GM13976 (cell line): ENCODE results near the gene RHOBTB3.
A peak's percentile ranks its signal among the peaks of the same experiment; 100 is the strongest.

Experiments used
- DNase-seq: peaks from one replicate; pipeline ENCODE4 v3.0.0; 2012; ENCODE audit warnings: low spot score
- in situ Hi-C: fragments of 300-500 bp; cut with MboI; formaldehyde crosslinking; loops from one replicate; pipeline ENCODE4 v1.12.0; 2022; ENCODE audit warnings: low sequenced_read_pairs, mixed read lengths, inconsistent platforms; ENCODE audit not compliant: unreplicated experiment
- TF ChIP-seq, protein P1 (sequence below): IDR thresholded peaks from 2 replicates; pipeline ENCODE4 v1.5.1; 2012; ENCODE audit warnings: borderline replicate concordance, mild to moderate bottlenecking; ENCODE audit not compliant: insufficient read depth; ENCODE audit errors: extremely low read depth, missing control alignments, control extremely low read depth

The RHOBTB3 gene

DNA sequence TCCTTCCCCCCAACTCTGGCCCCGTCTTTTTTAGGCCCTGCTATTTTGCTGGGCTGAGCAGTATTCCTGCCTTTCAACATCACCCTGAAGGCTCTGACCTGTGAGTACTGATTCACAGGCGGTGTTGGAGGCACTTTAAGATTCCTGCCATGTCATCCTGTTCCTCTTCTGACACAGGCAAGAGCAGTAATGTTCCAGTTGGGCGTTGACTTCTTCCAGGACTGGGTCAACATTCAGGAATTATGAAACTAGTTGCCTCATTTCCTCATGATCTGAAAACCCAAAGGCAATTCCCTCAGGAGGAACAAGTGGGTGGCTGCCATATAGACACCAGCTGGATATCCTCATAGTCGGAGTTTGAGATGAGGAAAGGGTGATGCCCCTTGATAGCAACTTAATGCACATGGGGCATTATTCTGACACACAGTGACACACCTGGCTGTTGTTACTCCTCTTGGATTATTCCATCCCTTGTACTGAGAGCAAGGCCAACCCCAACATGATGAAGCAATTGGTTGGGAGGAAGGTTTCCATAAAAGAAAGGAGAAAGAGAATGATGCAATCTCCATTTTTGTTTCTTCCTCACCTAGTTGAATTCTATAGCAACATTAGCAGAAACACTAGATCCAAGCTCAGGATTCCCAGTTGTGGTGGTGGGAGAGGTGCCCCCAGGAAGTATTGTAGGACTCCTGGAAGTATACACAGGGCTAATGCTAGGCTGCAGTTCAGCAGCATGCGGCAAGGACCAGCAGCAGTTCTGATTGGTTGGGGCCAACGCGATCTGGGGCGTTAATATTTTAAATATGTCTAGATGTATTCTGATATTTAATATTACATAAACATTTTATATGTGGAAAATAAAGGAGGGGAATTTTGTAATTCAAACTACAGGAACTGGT, 111.0 kb downstream of the RHOBTB3 start:
- in situ Hi-C loops, result loop anchor here (10.0 kb wide), 1 partner anchor 177 kb away; no protein-coding TSS in a partner anchor
- TF ChIP-seq, protein P1, sequence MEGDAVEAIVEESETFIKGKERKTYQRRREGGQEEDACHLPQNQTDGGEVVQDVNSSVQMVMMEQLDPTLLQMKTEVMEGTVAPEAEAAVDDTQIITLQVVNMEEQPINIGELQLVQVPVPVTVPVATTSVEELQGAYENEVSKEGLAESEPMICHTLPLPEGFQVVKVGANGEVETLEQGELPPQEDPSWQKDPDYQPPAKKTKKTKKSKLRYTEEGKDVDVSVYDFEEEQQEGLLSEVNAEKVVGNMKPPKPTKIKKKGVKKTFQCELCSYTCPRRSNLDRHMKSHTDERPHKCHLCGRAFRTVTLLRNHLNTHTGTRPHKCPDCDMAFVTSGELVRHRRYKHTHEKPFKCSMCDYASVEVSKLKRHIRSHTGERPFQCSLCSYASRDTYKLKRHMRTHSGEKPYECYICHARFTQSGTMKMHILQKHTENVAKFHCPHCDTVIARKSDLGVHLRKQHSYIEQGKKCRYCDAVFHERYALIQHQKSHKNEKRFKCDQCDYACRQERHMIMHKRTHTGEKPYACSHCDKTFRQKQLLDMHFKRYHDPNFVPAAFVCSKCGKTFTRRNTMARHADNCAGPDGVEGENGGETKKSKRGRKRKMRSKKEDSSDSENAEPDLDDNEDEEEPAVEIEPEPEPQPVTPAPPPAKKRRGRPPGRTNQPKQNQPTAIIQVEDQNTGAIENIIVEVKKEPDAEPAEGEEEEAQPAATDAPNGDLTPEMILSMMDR, result no peak
- DNase-seq, result no peak

DNA sequence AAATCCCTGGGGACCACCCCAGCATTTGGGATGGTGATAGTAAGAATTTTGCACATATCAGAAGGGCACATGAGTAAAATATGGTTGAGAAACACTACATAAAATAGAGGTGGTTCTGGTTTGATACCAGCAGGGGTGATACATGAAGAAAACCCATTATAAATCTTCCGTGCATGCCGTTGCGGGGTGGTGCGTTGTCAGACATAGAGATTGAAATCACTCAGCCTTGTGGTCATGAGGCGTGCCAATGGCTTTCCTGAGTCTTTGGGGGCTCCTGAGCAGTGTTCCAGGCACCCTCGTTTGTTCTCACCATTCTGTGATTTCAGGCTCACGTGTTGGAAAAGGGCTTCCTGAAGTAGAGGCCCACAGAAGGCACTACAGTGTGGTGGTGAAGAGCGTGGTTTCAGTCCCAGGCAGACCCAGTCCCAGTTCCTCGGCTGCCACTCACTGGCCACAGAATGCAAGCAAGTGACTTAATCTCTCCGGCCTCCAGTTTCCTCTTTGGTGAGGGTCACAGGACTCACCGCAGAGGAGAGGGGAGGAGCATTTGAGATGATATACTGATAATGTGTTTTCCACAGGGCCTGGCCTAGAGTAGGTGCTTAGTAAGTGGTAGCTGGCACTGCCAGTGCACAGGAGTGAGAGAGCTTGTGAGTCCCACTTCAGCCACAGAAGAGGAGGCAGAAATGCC, 111.9 kb downstream of the RHOBTB3 start:
- in situ Hi-C loops, result loop anchor here (10.0 kb wide), 1 partner anchor 178 kb away; no protein-coding TSS in a partner anchor
- TF ChIP-seq, protein P1, result peak; percentile 64
- peak; percentile 73 for DNase-seq

DNA sequence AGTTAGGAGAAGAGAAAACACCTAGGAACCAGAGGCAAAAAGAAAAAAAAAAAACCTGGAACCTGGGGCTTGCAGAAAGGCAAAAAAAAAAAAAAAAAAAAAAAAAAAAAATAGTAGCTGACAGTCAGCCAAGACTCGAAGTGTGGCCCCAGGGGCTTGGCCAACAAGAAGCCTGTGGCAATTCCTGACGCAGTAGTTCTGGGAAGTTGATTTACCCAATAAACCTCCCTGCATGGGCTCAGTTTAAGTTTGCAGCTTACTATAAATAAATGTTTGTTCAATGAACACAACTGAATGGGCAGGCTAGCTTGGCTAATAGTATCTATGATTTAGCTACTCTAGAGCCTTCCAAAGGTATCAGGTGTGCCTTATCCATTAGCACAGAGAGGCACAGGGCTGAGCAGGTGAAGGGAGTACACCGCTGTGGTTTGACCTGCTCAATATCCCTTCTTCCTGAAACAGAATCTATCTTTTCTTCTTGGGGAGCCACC, 112.6 kb downstream of the RHOBTB3 start:
- in situ Hi-C loops, result loop anchor here (10.0 kb wide), 1 partner anchor 179 kb away; no protein-coding TSS in a partner anchor
- no peak for DNase-seq
- TF ChIP-seq, protein P1, result no peak

DNA sequence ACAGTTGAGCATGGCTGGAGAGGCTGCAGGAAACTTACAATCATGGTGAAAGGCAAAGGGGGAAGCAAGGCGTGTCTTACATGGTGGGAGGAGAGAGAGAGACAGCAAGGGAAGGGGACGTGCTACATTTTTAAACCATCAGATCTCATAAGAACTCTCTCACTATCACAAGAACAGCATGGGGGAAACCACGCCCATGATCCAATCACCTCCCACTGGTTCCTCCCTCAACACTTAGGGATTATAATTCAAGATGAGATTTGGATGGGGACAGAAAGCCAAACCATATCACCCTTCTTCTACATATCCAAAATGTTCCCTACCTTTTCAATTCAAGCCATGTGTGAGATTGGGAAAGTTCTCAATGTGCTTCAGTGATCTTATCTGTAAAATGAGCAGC, 114.3 kb downstream of the RHOBTB3 start:
- TF ChIP-seq, protein P1, result no peak
- DNase-seq, result no peak
- in situ Hi-C loops, result loop anchor here (5.0 to 10.0 kb wide), 2 partner anchors 63 to 181 kb away; no protein-coding TSS in a partner anchor
